ENCODE data around the gene ST8SIA3. TPM values are rescaled to one million over a fixed set of nuclear protein-coding genes. Genes with fewer than 3 reads are reported as not detected.

Gene ST8SIA3
- total RNA-seq (2014; rRNA removed; shearing (Covaris generic)): not detected in 2 replicates
- total RNA-seq (2022): not detected in 2 replicates
- Bru-seq, nascent RNA: not detected
- BruChase-seq, experiment 1, labeled RNA remaining after a 6-hour chase: not detected
- not detected for BruChase-seq, experiment 2, labeled RNA remaining after a 2-hour chase
- long read RNA-seq: 0 reads

GRCh38 chr18:57352271-57352701 is at the start of gene ST8SIA3:
Gene ST8SIA3, plus strand, starts transcription at chr18:57352557. Its CDS starts 290 bp downstream, at chr18:57352847.
- H3K4me3 ChIP-seq (ENCODE audit: low read depth, low read length, poor library complexity, severe bottlenecking): no peak within 1 kb of the TSS
- no peaks in the 10 kb centered on the region for H3K9me2 ChIP-seq (ENCODE audit: insufficient read depth, low read length)
- intact Hi-C loops (cut with micrococcal nuclease; ENCODE audit: unreplicated experiment): no loop called here
- TF ChIP-seq CTCF (conservative IDR thresholded peaks at IDR 0.05; ENCODE audit: low read length) (no peak), EZH2phosphoT487 (IDR thresholded peaks at IDR 0.05; ENCODE audit: borderline replicate concordance, low read depth, low read length) (no peak)
- H3K4me2 ChIP-seq (ENCODE audit: low read length): no peak within 1 kb of the TSS
- H3K79me2 ChIP-seq (ENCODE audit: insufficient read depth, low read depth, low read length): no peaks in the 10 kb centered on the region
- no peaks in the 10 kb centered on the region for H3K9me3 ChIP-seq (ENCODE audit: low read length)
- no TSS peak for BruUV-seq (replicated peaks)
- no peaks in the 10 kb centered on the region for H3K36me3 ChIP-seq (ENCODE audit: insufficient read depth, low read length)
- no peaks in the 10 kb centered on the region for H4K20me1 ChIP-seq (ENCODE audit: insufficient read depth, low read length)
- CTCF ChIA-PET (ENCODE audit: unreplicated experiment): no interaction called here
- no peak within 1 kb of the TSS for H3K27ac ChIP-seq (ENCODE audit: low read depth, low read length, poor library complexity, severe bottlenecking)
- POLR2A ChIA-PET: no interaction called here
- no peak within 1 kb of the TSS for H2AFZ ChIP-seq (ENCODE audit: low read length)
- DNase-seq (ENCODE audit: low spot score): no peak
- no peaks in the 10 kb centered on the region for H3K4me1 ChIP-seq (ENCODE audit: insufficient read depth, low read length, poor library complexity, severe bottlenecking)

DNA sequence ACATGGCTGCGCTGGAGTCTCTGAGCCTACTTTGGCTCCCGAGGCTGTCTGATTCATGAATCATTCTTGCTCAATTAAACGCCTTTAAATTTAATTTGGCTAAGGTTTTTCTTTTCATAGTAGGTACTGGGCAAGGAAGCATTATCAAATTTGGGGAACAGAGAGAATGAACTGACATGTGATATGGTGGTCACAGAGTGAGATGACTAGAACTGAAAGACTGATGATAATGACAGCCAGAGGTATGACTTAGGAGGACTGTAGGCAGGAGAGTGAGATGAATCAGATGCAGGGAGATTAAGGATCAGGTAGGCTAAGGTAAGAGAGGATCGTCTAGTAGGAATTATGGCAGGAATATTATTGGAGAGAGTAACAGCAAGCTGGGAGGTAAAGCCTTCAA is 40.9 kb upstream of the ST8SIA3 start:
- BruUV-seq (replicated peaks): no TSS peak
- no peaks in the 10 kb centered on the region for H3K4me1 ChIP-seq (ENCODE audit: insufficient read depth, low read length, poor library complexity, severe bottlenecking)
- H3K36me3 ChIP-seq (ENCODE audit: insufficient read depth, low read length): no peaks in the 10 kb centered on the region
- no peak overlapping the region for H3K4me3 ChIP-seq (ENCODE audit: low read depth, low read length, poor library complexity, severe bottlenecking)
- H3K4me2 ChIP-seq (ENCODE audit: low read length): no peak overlapping the region
- no peak overlapping the region for H3K27ac ChIP-seq (ENCODE audit: low read depth, low read length, poor library complexity, severe bottlenecking)
- TF ChIP-seq EZH2phosphoT487 (IDR thresholded peaks at IDR 0.05; ENCODE audit: borderline replicate concordance, low read depth, low read length): no peak
- no peak for TF ChIP-seq CTCF (conservative IDR thresholded peaks at IDR 0.05; ENCODE audit: low read length)
- POLR2A ChIA-PET: no interaction called here
- H4K20me1 ChIP-seq (ENCODE audit: insufficient read depth, low read length): no peaks in the 10 kb centered on the region
- CTCF ChIA-PET (ENCODE audit: unreplicated experiment): no interaction called here
- intact Hi-C loops (cut with micrococcal nuclease; ENCODE audit: unreplicated experiment): no loop called here
- H3K9me3 ChIP-seq (ENCODE audit: low read length): no peaks in the 10 kb centered on the region
- no peaks in the 10 kb centered on the region for H3K9me2 ChIP-seq (ENCODE audit: insufficient read depth, low read length)
- no peak for DNase-seq (ENCODE audit: low spot score)
- no peaks in the 10 kb centered on the region for H3K79me2 ChIP-seq (ENCODE audit: insufficient read depth, low read depth, low read length)
- no peak overlapping the region for H2AFZ ChIP-seq (ENCODE audit: low read length)

- no peak for TF ChIP-seq EZH2phosphoT487 (IDR thresholded peaks at IDR 0.05; ENCODE audit: borderline replicate concordance, low read depth, low read length)
- TF ChIP-seq CTCF (conservative IDR thresholded peaks at IDR 0.05; ENCODE audit: low read length): no peak
- CTCF ChIA-PET (ENCODE audit: unreplicated experiment): no interaction called here
Observed at GRCh38 chr18:57312346-57313144, 39.8 kb upstream of the ST8SIA3 start.

More at GRCh38 chr18:57312346-57313144, 39.8 kb upstream of the ST8SIA3 start:
- DNase-seq (ENCODE audit: low spot score): no peak
- Histone ChIP-seq H3K4me1 (ENCODE audit: insufficient read depth, low read length, poor library complexity, severe bottlenecking) (no peaks in the 10 kb centered on the region), H4K20me1 (ENCODE audit: insufficient read depth, low read length) (no peaks in the 10 kb centered on the region), H3K4me3 (ENCODE audit: low read depth, low read length, poor library complexity, severe bottlenecking) (no peak overlapping the region), H3K79me2 (ENCODE audit: insufficient read depth, low read depth, low read length) (no peaks in the 10 kb centered on the region), H3K36me3 (ENCODE audit: insufficient read depth, low read length) (no peaks in the 10 kb centered on the region), H2AFZ (ENCODE audit: low read length) (no peak overlapping the region), H3K4me2 (ENCODE audit: low read length) (no peak overlapping the region), H3K27ac (ENCODE audit: low read depth, low read length, poor library complexity, severe bottlenecking) (no peak overlapping the region), H3K9me3 (ENCODE audit: low read length) (no peaks in the 10 kb centered on the region), H3K9me2 (ENCODE audit: insufficient read depth, low read length) (no peaks in the 10 kb centered on the region)
- BruUV-seq (replicated peaks): no TSS peak
- intact Hi-C loops (cut with micrococcal nuclease; ENCODE audit: unreplicated experiment): no loop called here
- POLR2A ChIA-PET: no interaction called here

All from OCI-LY7 (cell line).